NT2/D1 (cell line): ENCODE results near the gene COPE.

Source experiments
- SUZ12 ChIP-seq: IDR thresholded peaks from 2 replicates; pipeline ENCODE4 v1.6.1; 2011; ENCODE audit not compliant: insufficient read length, insufficient read depth; ENCODE audit errors: extremely low read depth
- YY1 ChIP-seq: IDR thresholded peaks from 2 replicates; pipeline ENCODE4 v1.6.1; 2011; ENCODE audit not compliant: insufficient read length, insufficient read depth
- ZNF274 ChIP-seq: IDR thresholded peaks from 2 replicates; pipeline ENCODE4 v1.6.1; 2011; ENCODE audit warnings: mild to moderate bottlenecking, low read depth, low read length

DNA sequence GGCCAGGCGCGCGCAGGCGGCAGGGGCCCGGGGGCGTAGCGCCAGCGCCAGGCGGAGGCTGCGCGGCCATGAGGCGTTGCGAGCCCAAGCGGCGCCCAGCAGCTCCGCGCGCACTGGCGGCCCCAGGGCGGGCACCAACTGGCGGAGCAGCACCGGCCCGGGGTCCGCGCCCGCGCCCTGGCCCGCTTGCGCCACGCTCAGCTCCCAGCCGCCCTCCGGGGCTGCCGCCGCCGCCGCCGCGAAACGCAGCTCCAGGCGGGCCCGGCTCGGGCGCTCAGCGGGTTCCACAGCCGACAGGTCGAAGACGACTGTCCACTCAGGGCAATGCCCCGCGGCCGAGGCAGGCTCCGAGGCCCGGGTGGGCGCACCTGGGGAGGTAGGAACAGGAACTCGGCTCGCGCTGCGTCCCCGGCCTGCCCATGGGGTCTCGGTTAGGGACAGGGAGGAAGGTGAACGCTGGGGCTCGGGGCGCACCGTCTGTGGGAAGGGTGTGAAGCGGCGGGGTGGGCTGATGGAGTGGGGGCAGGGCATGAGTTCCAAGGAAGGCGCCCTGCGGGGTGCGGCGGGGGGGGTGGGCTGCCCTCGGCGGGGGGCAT is 50.1 kb downstream of the COPE start:
- no peak for TF ChIP-seq ZNF274
- TF ChIP-seq YY1 = no peak
- TF ChIP-seq SUZ12 = no peak
